ENCODE data around the gene MAPK14. TPM values are rescaled to one million over a fixed set of nuclear protein-coding genes. Genes with fewer than 3 reads are reported as not detected.

The MAPK14 gene
- total RNA-seq, 1 donor from 2014 or later: 41.3 TPM

DNA sequence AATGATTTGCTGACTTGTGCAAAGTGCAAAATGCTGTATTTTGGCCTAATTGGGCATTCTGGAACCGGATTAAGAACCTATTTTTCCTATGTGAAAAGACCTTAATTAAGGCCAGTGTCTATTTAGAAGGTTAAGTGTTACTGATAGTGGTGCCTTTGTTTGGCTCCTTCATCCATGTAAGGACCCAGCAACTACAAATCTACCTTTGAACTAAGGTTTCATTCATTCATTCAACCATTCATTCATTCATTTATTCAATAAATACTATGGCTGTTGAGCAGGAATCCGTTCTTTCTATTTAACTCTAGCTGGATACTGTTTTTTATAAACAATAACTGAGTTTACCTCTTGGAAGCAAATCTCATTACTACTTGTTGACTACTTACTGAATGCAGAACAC, 33.6 kb downstream of the MAPK14 start:
- Mint-ChIP-seq H3K27ac (ENCODE audit: unreplicated experiment) (no peak overlapping the region), H3K4me1 (ENCODE audit: low read depth, unreplicated experiment) (peaks cover 20% of the 10 kb centered on the region), H3K9me3 (ENCODE audit: unreplicated experiment) (no peaks in the 10 kb centered on the region), H3K27me3 (ENCODE audit: low read depth, unreplicated experiment) (no peaks in the 10 kb centered on the region), H3K36me3 (ENCODE audit: low read depth, unreplicated experiment) (peaks cover 20% of the 10 kb centered on the region), H3K4me3 (ENCODE audit: unreplicated experiment) (no peak overlapping the region)
- FAIRE-seq (no peak), DNase-seq (ENCODE audit: low read depth) (no peak)
- TF ChIP-seq EZH2 (IDR thresholded peaks at IDR 0.05; ENCODE audit: insufficient read depth, low read length): no peak
- TF ChIP-seq, protein P1, sequence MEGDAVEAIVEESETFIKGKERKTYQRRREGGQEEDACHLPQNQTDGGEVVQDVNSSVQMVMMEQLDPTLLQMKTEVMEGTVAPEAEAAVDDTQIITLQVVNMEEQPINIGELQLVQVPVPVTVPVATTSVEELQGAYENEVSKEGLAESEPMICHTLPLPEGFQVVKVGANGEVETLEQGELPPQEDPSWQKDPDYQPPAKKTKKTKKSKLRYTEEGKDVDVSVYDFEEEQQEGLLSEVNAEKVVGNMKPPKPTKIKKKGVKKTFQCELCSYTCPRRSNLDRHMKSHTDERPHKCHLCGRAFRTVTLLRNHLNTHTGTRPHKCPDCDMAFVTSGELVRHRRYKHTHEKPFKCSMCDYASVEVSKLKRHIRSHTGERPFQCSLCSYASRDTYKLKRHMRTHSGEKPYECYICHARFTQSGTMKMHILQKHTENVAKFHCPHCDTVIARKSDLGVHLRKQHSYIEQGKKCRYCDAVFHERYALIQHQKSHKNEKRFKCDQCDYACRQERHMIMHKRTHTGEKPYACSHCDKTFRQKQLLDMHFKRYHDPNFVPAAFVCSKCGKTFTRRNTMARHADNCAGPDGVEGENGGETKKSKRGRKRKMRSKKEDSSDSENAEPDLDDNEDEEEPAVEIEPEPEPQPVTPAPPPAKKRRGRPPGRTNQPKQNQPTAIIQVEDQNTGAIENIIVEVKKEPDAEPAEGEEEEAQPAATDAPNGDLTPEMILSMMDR (IDR thresholded peaks at IDR 0.05; ENCODE audit: insufficient read depth, low read depth, low read length): no peak
- Histone ChIP-seq H3K27me3 (ENCODE audit: insufficient read depth, low read length) (no peaks in the 10 kb centered on the region), H3K36me3 (ENCODE audit: insufficient read depth, low read length) (peaks cover 14% of the 10 kb centered on the region), H3K4me1 (ENCODE audit: insufficient read depth, low read length) (peaks cover 3% of the 10 kb centered on the region), H2AFZ (ENCODE audit: low read depth, low read length) (no peak overlapping the region), H3K4me2 (ENCODE audit: low read length) (no peak overlapping the region), H3K9me3 (ENCODE audit: insufficient read depth, low read depth, low read length) (no peaks in the 10 kb centered on the region), H3K9ac (ENCODE audit: low read length) (no peak overlapping the region), H3K4me3 (ENCODE audit: insufficient read depth, low read depth, low read length) (no peak overlapping the region), H3K27ac (ENCODE audit: low read depth, low read length) (no peak overlapping the region), H3K79me2 (ENCODE audit: insufficient read depth, low read length) (peaks cover 60% of the 10 kb centered on the region), H4K20me1 (ENCODE audit: insufficient read depth, low read length) (peaks cover 70% of the 10 kb centered on the region)

DNA sequence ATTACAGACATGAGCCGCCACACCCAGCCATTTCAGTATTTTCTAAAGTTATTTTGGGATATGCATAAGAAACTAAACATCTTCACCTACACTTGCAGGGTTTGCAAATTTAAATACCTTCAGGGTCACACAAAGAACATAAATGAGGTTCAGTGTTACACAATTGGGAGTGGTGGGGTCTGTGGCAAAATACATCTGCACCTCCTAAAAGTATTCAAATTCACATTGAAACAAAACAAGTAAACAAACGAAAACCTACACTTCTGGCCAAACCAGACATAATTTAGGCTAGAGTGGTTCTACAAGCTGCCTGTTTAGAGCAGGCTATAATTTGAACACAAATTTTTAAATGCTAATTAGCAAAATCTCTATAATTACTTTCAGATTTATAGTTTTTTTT, 34.6 kb downstream of the MAPK14 start:
- TF ChIP-seq, protein P1 (IDR thresholded peaks at IDR 0.05; ENCODE audit: insufficient read depth, low read depth, low read length): no peak
- no peak for TF ChIP-seq EZH2 (IDR thresholded peaks at IDR 0.05; ENCODE audit: insufficient read depth, low read length)
- Mint-ChIP-seq H3K36me3 (ENCODE audit: low read depth, unreplicated experiment) (peaks cover 20% of the 10 kb centered on the region), H3K9me3 (ENCODE audit: unreplicated experiment) (no peaks in the 10 kb centered on the region), H3K4me3 (ENCODE audit: unreplicated experiment) (no peak overlapping the region), H3K27ac (ENCODE audit: unreplicated experiment) (no peak overlapping the region), H3K27me3 (ENCODE audit: low read depth, unreplicated experiment) (no peaks in the 10 kb centered on the region), H3K4me1 (ENCODE audit: low read depth, unreplicated experiment) (peaks cover 27% of the 10 kb centered on the region)
- DNase-seq (ENCODE audit: low read depth): no peak
- Histone ChIP-seq H3K4me3 (ENCODE audit: insufficient read depth, low read depth, low read length) (no peak overlapping the region), H3K27ac (ENCODE audit: low read depth, low read length) (no peak overlapping the region), H3K36me3 (ENCODE audit: insufficient read depth, low read length) (peaks cover 14% of the 10 kb centered on the region), H3K9me3 (ENCODE audit: insufficient read depth, low read depth, low read length) (no peaks in the 10 kb centered on the region), H3K79me2 (ENCODE audit: insufficient read depth, low read length) (peaks cover 63% of the 10 kb centered on the region), H3K27me3 (ENCODE audit: insufficient read depth, low read length) (no peaks in the 10 kb centered on the region), H4K20me1 (ENCODE audit: insufficient read depth, low read length) (peaks cover 78% of the 10 kb centered on the region), H3K4me1 (ENCODE audit: insufficient read depth, low read length) (peaks cover 3% of the 10 kb centered on the region), H2AFZ (ENCODE audit: low read depth, low read length) (no peak overlapping the region), H3K4me2 (ENCODE audit: low read length) (no peak overlapping the region), H3K9ac (ENCODE audit: low read length) (no peak overlapping the region)
- no peak for FAIRE-seq

DNA sequence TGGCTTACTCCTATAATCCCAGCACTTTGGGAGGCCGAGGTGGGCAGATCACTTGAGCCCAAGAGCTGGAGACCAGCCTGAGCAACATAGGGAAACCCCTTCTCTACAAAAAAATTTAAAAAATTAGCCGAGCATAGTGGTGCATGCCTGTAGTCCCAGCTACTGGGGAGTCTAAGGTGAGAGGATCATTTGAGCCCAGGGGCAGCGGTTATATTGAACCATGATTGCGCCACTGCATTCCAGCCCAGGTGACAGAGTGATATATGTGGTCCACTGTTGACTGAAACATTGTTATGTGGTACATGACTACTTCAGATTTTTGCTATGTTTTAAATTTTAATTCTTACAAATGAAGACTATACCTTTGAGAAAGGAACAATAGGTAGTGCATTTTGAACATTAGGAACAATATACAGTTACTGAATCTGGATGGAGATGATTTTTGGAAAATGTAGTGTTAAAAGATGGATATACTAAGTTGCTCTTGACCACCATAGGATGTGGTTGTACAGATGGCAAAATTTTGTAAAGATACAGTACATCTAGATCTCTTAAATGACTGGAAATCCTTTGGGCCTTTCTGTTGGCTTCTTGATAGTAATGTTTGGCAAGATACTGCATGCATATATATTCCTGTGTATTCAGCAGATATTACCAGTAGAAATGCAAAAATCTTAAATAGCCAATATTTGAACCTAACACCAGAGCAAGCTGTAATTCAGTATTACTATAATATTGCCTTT, 35.9 kb downstream of the MAPK14 start:
- Histone ChIP-seq H3K27me3 (ENCODE audit: insufficient read depth, low read length) (no peaks in the 10 kb centered on the region), H2AFZ (ENCODE audit: low read depth, low read length) (no peak overlapping the region), H4K20me1 (ENCODE audit: insufficient read depth, low read length) (peaks cover 86% of the 10 kb centered on the region), H3K27ac (ENCODE audit: low read depth, low read length) (no peak overlapping the region), H3K4me2 (ENCODE audit: low read length) (no peak overlapping the region), H3K4me3 (ENCODE audit: insufficient read depth, low read depth, low read length) (no peak overlapping the region), H3K9ac (ENCODE audit: low read length) (no peak overlapping the region), H3K36me3 (ENCODE audit: insufficient read depth, low read length) (peaks cover 14% of the 10 kb centered on the region), H3K79me2 (ENCODE audit: insufficient read depth, low read length) (peaks cover 63% of the 10 kb centered on the region), H3K4me1 (ENCODE audit: insufficient read depth, low read length) (peaks cover 3% of the 10 kb centered on the region), H3K9me3 (ENCODE audit: insufficient read depth, low read depth, low read length) (no peaks in the 10 kb centered on the region)
- FAIRE-seq: no peak
- H3K9me3 Mint-ChIP-seq (ENCODE audit: unreplicated experiment): no peaks in the 10 kb centered on the region
- no peak overlapping the region for H3K4me3 Mint-ChIP-seq (ENCODE audit: unreplicated experiment)
- no peak for DNase-seq (ENCODE audit: low read depth)
- H3K27ac Mint-ChIP-seq (ENCODE audit: unreplicated experiment): no peak overlapping the region
- no peaks in the 10 kb centered on the region for H3K27me3 Mint-ChIP-seq (ENCODE audit: low read depth, unreplicated experiment)
- TF ChIP-seq EZH2 (IDR thresholded peaks at IDR 0.05; ENCODE audit: insufficient read depth, low read length): no peak
- TF ChIP-seq, protein P1 (IDR thresholded peaks at IDR 0.05; ENCODE audit: insufficient read depth, low read depth, low read length): no peak
- peaks cover 32% of the 10 kb centered on the region for H3K4me1 Mint-ChIP-seq (ENCODE audit: low read depth, unreplicated experiment)
- peaks cover 20% of the 10 kb centered on the region for H3K36me3 Mint-ChIP-seq (ENCODE audit: low read depth, unreplicated experiment)
